AML-193 (cell line): ENCODE measurements around the gene THBS1.

ENCODE experiments used
- DNase-seq, 2 experiments: peaks; one replicate each; lab custom pipeline; 2025; lab: John Stamatoyannopoulos, UW

The THBS1 gene

DNA sequence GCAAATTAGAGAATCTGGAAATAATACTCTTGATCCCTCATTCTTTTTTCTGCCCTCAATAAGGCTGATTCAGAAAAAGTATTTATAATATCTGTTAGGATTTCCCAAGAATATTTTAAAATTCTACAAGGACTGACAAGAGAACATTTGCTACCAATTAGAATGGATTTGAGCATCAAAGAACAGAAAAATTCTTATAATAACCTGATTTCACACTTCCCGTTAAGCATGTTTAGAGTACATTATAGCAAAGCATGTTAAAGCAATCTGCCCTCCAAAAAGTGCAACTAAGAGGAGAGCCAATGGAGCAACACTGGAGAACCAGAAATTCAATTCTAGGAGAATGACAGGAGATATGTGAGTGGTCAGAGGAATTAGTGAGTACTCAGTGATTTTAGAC, 57.2 kb downstream of the THBS1 start:
- DNase-seq = no peak

- DNase-seq = no peak
Measured at GRCh38 chr15:39639037-39639436, 58.2 kb downstream of the THBS1 start.

- no peak for DNase-seq
Measured at GRCh38 chr15:39640665-39641064, 59.8 kb downstream of the THBS1 start.

GRCh38 chr15:39641191-39641889, 60.5 kb downstream of the THBS1 start:
- DNase-seq = no peak

DNA sequence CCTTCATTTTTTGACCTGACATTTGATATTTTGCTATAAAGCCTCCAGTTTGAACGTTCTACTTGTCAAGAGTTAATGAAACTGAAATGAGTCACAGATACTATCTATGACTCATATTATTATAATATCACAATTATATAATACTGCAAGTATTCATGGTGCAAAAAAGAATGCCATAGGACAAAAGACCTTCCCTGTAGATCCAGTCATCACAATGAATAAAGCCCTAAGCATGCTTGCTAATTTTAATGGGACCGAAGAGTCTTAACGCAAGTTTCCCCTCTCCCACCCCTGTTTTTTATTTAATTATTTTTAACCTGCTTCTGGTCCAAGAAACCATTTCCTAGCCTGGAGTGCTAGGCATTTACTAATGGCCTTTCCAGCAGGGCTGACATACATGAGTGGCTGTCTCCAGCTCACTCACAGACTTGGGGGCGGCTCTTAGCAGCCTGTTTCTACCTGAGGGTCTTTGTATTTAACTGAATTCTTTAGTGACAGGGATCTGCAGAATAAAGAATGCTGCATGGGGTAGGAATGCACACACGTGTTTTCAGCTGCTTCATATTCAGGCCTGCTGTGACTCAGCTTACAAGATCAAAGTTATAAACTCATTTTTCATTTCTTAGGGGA, 61.2 kb downstream of the THBS1 start:
- DNase-seq = no peak

GRCh38 chr15:39643727-39644126, 62.8 kb downstream of the THBS1 start:
- DNase-seq = no peak

GRCh38 chr15:39644136-39644535, 63.3 kb downstream of the THBS1 start:
- DNase-seq = no peak

DNA sequence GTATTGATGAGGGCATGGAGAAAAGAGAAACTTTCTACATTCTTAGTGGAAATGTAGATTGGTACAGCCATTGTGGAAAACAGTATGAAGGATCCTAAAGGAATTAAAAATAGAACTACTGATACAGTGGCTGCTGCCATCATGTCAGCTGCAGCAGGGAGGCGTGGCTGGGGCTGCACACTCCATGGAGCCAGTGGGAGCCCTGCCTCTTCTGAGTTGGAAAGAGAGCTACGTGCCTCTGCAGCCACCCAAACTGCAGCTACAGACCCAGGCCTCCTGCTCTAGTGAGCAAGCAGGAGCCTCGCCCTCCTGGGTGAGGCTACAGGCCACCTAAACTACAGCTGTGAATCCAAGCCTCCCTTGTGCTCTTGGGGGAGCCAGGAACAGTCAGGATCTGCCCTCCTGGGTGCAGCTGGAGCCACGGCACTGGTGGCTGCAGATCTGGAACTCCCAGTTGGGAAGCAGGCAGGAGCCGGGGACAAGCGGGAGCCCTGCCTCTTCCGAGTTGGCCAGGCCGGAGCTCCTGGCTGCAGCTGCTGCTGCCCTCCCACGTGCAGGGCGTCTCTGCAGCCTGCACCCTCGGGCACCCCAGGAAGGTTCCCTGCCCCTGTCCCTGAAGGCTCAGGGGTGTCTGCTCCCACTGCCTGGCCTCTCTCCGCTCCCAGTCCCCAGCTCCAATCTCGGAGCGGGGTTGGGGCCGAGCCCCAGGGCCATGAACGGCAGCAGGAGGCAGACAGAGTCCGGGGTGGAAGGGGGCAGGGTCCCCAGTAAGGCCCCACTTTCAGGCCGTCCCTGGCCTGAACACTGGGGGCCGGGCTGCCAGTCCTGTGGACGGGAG, 64.5 kb downstream of the THBS1 start:
- DNase-seq = no peak

GRCh38 chr15:39645976-39646257, 65.0 kb downstream of the THBS1 start:
- no peak for DNase-seq

DNA sequence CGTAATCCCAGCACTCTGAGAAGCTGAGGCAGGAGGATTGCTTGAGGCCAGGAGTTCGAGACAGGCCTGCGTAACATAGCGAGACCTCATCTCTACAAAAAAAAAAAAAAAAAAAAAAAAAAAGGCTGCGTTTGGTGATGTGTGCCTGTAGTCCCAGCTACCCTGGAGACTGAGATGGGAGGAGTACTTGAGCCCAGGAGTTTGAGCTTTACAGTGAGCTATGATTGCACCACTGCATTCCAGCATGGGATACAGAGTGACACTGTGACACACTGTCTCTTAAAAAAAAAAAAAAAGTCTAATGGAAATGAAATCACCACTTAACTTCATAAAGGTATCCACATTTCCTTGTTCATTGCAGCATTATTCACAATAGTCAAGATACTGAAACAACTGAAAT, 65.5 kb downstream of the THBS1 start:
- no peak for DNase-seq
